Activated naive CD4-positive, alpha-beta T cell treated with anti-CD3 and anti-CD28 coated beads for 36 hours (primary cell): ENCODE results near the gene HERC5. TPM values are rescaled to one million over a fixed set of nuclear protein-coding genes. Genes with fewer than 3 reads are reported as not detected.

Source experiments
- CTCF ChIA-PET: fragments of 350-600 bp; sonication (Branson Sonifier 250); formaldehyde crosslinking; loops from one replicate; lab custom pipeline; 2021; ENCODE audit warnings: antibody characterized with exemption; lab: Charles Lee
- DNase-seq: peaks from one replicate; pipeline ENCODE4 v3.0.0-alpha.2; 2020
- H3K27ac Mint-ChIP-seq: one replicate; pipeline ENCODE4 v1.8.0; 2021; ENCODE audit warnings: mild to moderate bottlenecking, mixed read lengths
- H3K27me3 Mint-ChIP-seq: one replicate; pipeline ENCODE4 v1.8.0; 2021; ENCODE audit warnings: low read depth, mixed read lengths
- H3K36me3 Mint-ChIP-seq: one replicate; pipeline ENCODE4 v1.8.0; 2021; ENCODE audit warnings: low read depth, mixed read lengths
- H3K4me1 Mint-ChIP-seq: one replicate; pipeline ENCODE4 v1.8.0; 2021; ENCODE audit warnings: low read depth, mixed read lengths
- H3K4me3 Mint-ChIP-seq: one replicate; pipeline ENCODE4 v1.8.0; 2021; ENCODE audit warnings: mild to moderate bottlenecking, moderate library complexity, mixed read lengths
- H3K9me3 Mint-ChIP-seq: one replicate; pipeline ENCODE4 v1.8.0; 2021; ENCODE audit warnings: mixed read lengths
- intact Hi-C: fragments of 100-400 bp; cut with micrococcal nuclease; formaldehyde crosslinking; loops from one replicate; pipeline ENCODE4 v1.15.1; 2023
- total RNA-seq, 2 experiments: library from RNA; stranded (reverse); gene quantifications; one replicate each; pipeline ENCODE4 v1.2.3, GENCODE V29; 2021

The HERC5 gene
- total RNA-seq, 2 experiments from 2014 or later, result 38.8 to 39.5 TPM

DNA sequence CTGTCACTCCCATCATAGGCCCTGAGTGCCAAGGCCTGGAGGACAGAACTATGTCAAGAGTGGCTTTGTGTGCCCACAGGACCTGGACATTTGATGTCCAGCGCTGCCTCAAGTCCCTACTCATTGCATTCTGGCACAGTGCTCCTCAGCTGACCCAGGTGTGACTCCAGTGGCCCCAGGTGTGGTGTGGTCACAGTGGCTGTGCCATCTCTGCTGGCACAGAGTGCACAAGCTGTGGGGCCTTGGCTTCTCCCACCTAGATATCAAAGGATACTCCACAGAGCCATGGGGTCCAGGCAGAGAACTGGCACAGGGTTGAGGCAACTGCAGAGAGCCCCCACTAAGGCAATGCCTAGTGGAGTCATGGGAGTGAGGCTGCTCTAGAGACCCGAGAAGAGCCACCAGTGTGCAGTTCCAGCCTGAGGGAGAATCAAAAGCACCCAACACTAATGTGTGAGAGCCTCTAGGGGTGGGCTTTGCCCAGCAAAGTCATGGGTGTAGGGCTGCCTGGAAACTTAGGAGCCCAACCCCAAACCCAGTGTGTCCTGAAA lies 41.0 kb downstream of the HERC5 start:
- CTCF ChIA-PET, result no interaction called here
- H3K36me3 Mint-ChIP-seq, result peaks cover 17% of the 10 kb centered on the region
- intact Hi-C loops, result no loop called here

DNA sequence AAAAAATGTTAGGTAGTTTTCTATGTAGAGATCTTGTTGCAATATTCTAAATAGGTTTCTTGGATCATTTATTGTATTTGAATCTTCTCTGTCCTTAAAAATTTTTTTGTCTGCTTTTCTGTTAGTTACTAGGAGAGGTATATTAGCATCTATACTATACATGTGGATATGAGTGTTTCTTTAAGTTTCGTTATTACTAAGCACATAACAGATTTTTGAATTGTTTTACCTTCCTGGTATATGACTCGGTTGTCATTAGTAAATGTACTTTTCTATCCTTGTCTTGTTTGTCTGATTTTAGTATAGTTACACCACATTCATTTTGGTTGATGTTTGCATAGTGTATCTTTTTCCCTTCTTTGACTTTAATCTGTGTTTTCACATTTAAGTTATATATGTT lies 46.4 kb downstream of the HERC5 start:
- Mint-ChIP-seq H3K27ac (no peak overlapping the region), H3K9me3 (no peaks in the 10 kb centered on the region), H3K4me3 (no peak overlapping the region), H3K4me1 (peaks cover 4% of the 10 kb centered on the region), H3K27me3 (no peaks in the 10 kb centered on the region), H3K36me3 (peaks cover 10% of the 10 kb centered on the region)
- CTCF ChIA-PET, result interaction anchor here (1.5 to 3.9 kb wide), 2 partner anchors 12 kb away, joined by 5 to 23 read pairs; no protein-coding TSS in a partner anchor
- DNase-seq, result no peak
- intact Hi-C loops, result loop anchor here (1.0 kb wide), 1 partner anchor 14 kb away; no protein-coding TSS in a partner anchor

More for the DNA sequence above, 41.0 kb downstream of the HERC5 start:
- Mint-ChIP-seq H3K9me3 (no peaks in the 10 kb centered on the region), H3K4me1 (no peaks in the 10 kb centered on the region), H3K27ac (no peak overlapping the region), H3K4me3 (no peak overlapping the region), H3K27me3 (no peaks in the 10 kb centered on the region)
- no peak for DNase-seq

DNA sequence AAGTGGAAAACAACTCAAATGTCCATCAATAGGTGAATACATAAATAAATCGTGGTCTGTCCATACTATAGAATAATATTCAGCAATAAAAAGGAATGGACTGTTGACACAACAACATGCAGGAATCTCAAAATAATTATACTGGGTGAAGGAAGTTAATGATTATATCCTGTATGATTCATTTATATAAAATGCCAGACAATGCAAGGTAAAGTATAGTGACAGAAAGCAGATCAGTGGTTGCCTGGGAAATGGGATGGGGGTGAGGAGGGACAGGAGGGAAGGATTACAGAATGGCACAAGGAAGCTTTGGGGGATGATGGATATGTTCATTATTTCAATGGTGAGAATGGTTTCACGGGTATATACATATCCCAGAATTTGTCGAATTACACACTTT lies 54.3 kb downstream of the HERC5 start:
- intact Hi-C loops, result no loop called here
- Mint-ChIP-seq H3K9me3 (no peaks in the 10 kb centered on the region), H3K36me3 (no peaks in the 10 kb centered on the region), H3K27ac (no peak overlapping the region), H3K4me3 (no peak overlapping the region), H3K27me3 (no peaks in the 10 kb centered on the region), H3K4me1 (no peaks in the 10 kb centered on the region)
- DNase-seq, result no peak
- CTCF ChIA-PET, result interaction anchor here (0.6 to 1.3 kb wide), 2 partner anchors 292 to 1259 kb away, joined by 4 to 6 read pairs; no protein-coding TSS in a partner anchor

DNA sequence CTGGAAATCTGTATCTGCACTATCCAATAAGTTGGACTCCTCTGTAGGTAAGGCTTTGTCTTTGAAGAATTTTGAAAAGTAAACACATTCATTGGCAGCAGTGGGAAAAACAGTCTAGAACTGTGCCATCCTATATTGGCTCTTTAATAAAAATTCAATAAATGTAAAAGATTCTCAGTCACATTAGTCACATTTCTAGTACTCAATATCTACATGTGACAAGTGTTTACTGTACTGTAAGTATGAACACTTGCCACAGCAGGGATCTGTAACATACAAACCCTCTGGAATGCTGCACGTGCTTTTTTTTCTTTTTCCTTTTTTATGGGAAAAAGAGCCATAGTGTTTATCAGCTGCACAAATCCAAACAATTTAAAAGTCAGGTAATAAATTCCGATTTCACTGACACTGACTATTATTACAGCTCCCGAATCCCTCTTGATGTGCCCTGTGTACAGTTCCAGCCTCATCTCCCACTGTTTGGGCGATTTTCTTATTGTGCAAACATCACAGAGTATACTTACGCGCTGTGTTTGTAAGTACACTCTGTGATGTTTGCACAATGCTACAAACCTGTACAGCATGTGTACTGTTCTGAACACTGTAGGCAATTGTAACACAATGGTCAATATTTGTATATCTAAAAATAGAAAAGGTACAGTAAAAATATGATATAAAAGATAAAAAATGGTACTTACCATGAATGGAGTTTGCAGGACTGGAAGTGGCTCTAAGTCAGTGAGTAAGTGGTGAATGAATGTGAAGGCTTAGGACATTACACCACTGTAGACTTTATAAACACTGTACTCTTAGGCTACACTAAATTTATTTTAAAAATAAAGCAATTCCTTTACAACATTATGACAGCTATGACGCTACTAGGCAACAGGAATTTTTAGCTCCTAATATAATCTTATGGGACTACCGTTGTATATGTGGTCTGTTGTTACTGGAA lies 57.9 kb downstream of the HERC5 start:
- intact Hi-C loops, result loop anchor here (1.0 to 2.0 kb wide), 7 partner anchors 58 to 662 kb away; partner anchors contain the start of genes HERC5, HERC6 and PPM1K
- Mint-ChIP-seq H3K4me3 (no peak overlapping the region), H3K27ac (no peak overlapping the region)

DNA sequence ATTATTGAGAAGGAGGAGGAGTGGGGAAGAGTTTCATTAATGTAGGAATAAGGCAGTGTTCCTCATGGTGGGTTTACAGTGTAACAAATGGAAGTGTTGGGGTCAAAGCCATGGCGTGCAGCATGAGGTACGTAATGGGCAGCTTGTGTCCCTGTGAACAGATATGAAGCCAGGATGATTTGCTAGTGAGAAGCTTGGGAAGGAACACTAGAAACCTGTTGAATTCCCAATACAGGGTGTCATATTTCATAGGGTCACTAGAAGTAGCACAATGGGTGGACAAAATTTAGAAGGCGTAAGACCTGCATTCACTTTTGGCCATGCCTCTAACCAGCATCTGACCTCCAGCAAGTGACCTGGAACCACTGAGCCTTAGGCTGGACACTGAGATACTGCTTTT lies 59.8 kb downstream of the HERC5 start:
- H3K36me3 Mint-ChIP-seq, result peaks cover 5% of the 10 kb centered on the region
- no peaks in the 10 kb centered on the region for H3K27me3 Mint-ChIP-seq
- H3K4me1 Mint-ChIP-seq, result peaks cover 7% of the 10 kb centered on the region
- H3K27ac Mint-ChIP-seq, result no peak overlapping the region
- DNase-seq, result no peak
- no peaks in the 10 kb centered on the region for H3K9me3 Mint-ChIP-seq
- CTCF ChIA-PET, result interaction anchor here (0.7 to 4.6 kb wide), 10 partner anchors 10 to 305 kb away, joined by 3 to 23 read pairs (median 6); no protein-coding TSS in a partner anchor
- H3K4me3 Mint-ChIP-seq, result no peak overlapping the region
- intact Hi-C loops, result no loop called here

More for the DNA sequence above, 57.9 kb downstream of the HERC5 start:
- H3K27me3 Mint-ChIP-seq, result no peaks in the 10 kb centered on the region
- no peaks in the 10 kb centered on the region for H3K36me3 Mint-ChIP-seq
- H3K4me1 Mint-ChIP-seq, result no peaks in the 10 kb centered on the region
- H3K9me3 Mint-ChIP-seq, result no peaks in the 10 kb centered on the region
- DNase-seq, result no peak
- CTCF ChIA-PET, result interaction anchor here (0.5 to 4.6 kb wide), 46 partner anchors 9 to 1043 kb away, joined by 3 to 44 read pairs (median 4); partner anchors contain the start of genes HERC5, HERC6, PPM1K and PYURF

DNA sequence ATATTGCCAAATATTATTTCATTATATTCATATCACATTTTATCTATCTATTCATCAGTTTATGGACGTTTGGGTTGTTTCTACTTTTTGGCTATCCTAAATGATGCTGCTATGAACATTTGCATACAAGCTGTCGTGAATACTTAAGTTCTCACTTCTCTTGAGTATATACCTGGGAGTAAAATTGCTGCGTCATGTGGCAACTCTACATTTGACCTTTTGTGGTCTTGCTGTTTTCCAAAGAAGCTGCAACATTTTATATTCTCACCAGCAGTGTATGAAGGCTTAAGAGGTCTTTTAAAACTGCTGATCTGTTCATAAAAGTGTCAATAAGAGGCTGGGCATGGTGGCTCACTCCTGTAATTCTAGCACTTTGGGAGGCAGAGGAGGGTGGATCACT lies 60.9 kb downstream of the HERC5 start:
- DNase-seq, result no peak
- H3K4me3 Mint-ChIP-seq, result no peak overlapping the region
- H3K4me1 Mint-ChIP-seq, result peaks cover 18% of the 10 kb centered on the region
- H3K36me3 Mint-ChIP-seq, result peaks cover 14% of the 10 kb centered on the region
- H3K9me3 Mint-ChIP-seq, result no peaks in the 10 kb centered on the region
- intact Hi-C loops, result no loop called here
- H3K27ac Mint-ChIP-seq, result peak overlapping the region; percentile 5
- no peaks in the 10 kb centered on the region for H3K27me3 Mint-ChIP-seq
- CTCF ChIA-PET, result interaction anchor here (0.6 to 4.6 kb wide), 5 partner anchors 10 to 541 kb away, joined by 3 to 23 read pairs (median 6); no protein-coding TSS in a partner anchor

DNA sequence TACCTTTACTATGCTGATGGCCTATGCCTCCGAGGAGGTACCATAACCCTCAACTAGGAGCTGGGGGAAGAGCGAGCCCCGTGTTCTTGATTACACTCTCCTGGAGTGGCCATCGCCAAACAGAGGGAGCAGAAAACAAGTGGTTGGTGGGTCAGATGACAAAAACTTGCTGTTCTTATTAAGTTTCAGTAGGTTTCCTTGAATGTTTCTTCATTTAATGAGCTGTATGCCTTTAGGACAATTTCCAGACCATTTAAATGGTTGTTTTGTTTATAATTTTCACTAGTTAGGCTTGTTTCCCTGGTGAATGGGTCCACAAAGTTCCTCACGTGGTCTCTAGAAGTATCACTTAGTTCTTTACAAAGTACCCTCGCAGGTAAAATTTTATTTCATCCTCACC lies 62.0 kb downstream of the HERC5 start:
- peaks cover 18% of the 10 kb centered on the region for H3K4me1 Mint-ChIP-seq
- DNase-seq, result no peak
- CTCF ChIA-PET, result interaction anchor here (1.0 kb wide), 1 partner anchor 300 kb away, joined by 4 read pairs; no protein-coding TSS in a partner anchor
- H3K27ac Mint-ChIP-seq, result no peak overlapping the region
- intact Hi-C loops, result no loop called here
- H3K27me3 Mint-ChIP-seq, result no peaks in the 10 kb centered on the region
- H3K36me3 Mint-ChIP-seq, result peaks cover 15% of the 10 kb centered on the region
- no peak overlapping the region for H3K4me3 Mint-ChIP-seq
- H3K9me3 Mint-ChIP-seq, result no peaks in the 10 kb centered on the region

DNA sequence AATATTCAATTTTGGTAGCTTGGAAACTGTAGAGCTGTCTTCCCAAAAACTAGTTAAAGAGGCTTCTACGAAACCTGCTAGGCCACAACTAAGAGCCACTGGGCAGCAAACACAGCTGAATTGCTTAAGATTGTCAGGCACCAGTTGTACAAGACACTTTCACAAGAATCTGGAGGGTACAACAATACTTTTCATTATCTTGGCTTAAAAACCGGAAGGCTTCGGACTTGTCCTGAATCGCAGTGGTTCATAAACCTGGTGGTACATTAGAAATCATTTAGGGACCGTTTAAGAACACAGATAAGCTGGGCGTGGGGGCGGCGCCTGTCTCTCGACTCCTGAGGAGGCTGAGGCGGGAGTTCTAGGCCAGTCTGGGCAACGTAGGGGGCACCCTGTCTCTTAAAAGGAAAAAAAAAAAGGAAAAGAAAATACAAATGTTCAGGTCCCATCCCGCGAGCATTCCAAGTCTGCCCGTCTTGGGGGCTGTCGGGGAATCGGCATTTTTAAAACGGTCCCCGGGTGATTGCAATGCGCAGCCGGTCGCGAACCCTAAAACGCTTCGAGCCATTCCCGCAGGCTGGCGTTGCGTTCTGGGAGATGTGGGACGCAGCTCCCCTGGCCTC lies 65.9 kb downstream of the HERC5 start:
- peak overlapping the region; percentile 91 for H3K27ac Mint-ChIP-seq
- CTCF ChIA-PET, result interaction anchor here (0.6 to 2.0 kb wide), 7 partner anchors 7 to 506 kb away, joined by 3 to 10 read pairs (median 5); no protein-coding TSS in a partner anchor
- peaks cover 40% of the 10 kb centered on the region for H3K4me1 Mint-ChIP-seq
- intact Hi-C loops, result loop anchor here (1.0 to 10.0 kb wide), 5 partner anchors 66 to 782 kb away; partner anchors contain the start of genes GPRIN3, HERC3, HERC5 and TIGD2
- no peaks in the 10 kb centered on the region for H3K9me3 Mint-ChIP-seq
- H3K36me3 Mint-ChIP-seq, result peaks cover 15% of the 10 kb centered on the region
- DNase-seq, result peak; percentile 41
- H3K27me3 Mint-ChIP-seq, result no peaks in the 10 kb centered on the region
- H3K4me3 Mint-ChIP-seq, result peak overlapping the region; percentile 92

DNA sequence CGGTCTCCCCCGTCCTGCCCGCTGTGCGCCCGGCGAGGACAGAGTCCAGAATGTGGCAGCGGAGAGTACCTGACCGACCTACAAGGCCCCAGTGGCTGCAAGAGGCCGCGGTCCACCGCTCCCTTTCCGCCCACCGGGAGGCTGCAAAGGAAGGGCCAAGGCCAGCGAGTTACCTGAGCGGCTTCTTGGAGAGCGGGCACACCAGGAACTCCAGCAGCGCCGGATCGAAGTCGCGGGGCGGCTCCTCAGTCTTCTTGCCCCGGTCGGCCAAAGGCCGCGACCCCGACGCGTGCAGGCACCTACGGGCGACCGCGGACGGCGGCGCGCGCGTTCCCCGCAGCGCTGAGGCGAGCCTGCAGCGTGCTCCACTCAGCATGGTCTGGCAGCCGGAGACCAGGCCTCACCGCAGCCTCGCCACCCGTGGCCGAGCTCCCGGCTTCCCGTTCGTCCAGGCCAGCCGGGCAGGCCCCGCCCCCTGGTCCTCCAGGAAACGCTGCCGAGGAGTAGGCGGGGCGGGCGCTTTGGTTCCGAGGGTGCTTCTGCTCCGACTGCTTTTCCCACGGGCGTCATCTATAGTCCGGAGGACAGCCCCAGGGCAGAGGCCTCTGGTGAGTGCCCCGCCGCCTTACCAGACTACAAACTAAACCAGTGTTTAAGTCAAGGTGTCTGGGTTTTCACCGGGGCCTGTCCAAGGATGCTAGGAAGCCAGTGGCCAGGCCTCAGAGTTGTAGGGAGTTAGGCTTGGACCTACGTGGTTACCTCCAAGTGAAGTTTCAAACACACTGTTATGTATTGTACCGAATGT lies 66.6 kb downstream of the HERC5 start, which contains the start of gene PYURF:
PYURF (minus strand) TSS at position 452 of the 805 bp plus-strand sequence; CDS start at position 376, 76 bp downstream.
- intact Hi-C loops, result loop anchor here (1.0 to 10.0 kb wide), 6 partner anchors 67 to 781 kb away; partner anchors contain the start of genes GPRIN3, HERC3, HERC5 and PPM1K
- CTCF ChIA-PET, result interaction anchor here (0.6 to 3.2 kb wide), 8 partner anchors 8 to 505 kb away, joined by 3 to 16 read pairs (median 5); no protein-coding TSS in a partner anchor
- peak within 1 kb of the TSS; percentile 92 for H3K4me3 Mint-ChIP-seq
- no peaks in the 10 kb centered on the region for H3K27me3 Mint-ChIP-seq
- H3K9me3 Mint-ChIP-seq, result no peaks in the 10 kb centered on the region
- H3K36me3 Mint-ChIP-seq, result peaks cover 15% of the 10 kb centered on the region
- DNase-seq, result peak; percentile 85
- peak within 1 kb of the TSS; percentile 91 for H3K27ac Mint-ChIP-seq
- peaks cover 40% of the 10 kb centered on the region for H3K4me1 Mint-ChIP-seq

DNA sequence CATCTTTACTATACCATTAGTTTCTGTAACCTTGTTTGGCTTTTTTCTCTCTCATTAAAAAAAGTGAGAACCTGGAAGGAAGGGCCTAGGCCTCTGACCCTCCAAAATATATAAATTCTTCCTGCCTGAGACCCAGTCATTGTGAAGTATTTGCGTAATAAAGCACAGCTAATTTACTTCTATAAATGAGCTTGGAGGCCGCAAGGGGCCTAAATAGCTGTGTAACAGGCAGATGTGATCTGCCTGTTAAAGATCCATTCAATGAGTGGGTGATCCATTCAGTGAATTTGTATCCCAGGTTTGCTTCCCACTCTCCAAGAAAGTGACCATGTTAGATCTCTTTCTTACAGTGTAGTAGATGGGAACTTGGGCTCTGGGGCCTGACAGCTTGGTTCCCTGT lies 67.3 kb downstream of the HERC5 start:
- intact Hi-C loops, result loop anchor here (1.0 to 10.0 kb wide), 3 partner anchors 240 to 781 kb away; partner anchors contain the start of genes GPRIN3, PPM1K and TIGD2
- CTCF ChIA-PET, result interaction anchor here (0.6 to 3.2 kb wide), 9 partner anchors 9 to 1477 kb away, joined by 3 to 16 read pairs (median 3); no protein-coding TSS in a partner anchor
- H3K36me3 Mint-ChIP-seq, result peaks cover 15% of the 10 kb centered on the region
- peak overlapping the region; percentile 84 for H3K27ac Mint-ChIP-seq
- no peaks in the 10 kb centered on the region for H3K9me3 Mint-ChIP-seq
- H3K4me3 Mint-ChIP-seq, result peak overlapping the region; percentile 92
- no peak for DNase-seq
- no peaks in the 10 kb centered on the region for H3K27me3 Mint-ChIP-seq
- peaks cover 40% of the 10 kb centered on the region for H3K4me1 Mint-ChIP-seq
